ENCODE measurements around the gene CLCN4. TPM values are rescaled to one million over a fixed set of nuclear protein-coding genes. Genes with fewer than 3 reads are reported as not detected.

The CLCN4 gene
- total RNA-seq, 1 experiment from 2014 or later, result 3.6 TPM

DNA sequence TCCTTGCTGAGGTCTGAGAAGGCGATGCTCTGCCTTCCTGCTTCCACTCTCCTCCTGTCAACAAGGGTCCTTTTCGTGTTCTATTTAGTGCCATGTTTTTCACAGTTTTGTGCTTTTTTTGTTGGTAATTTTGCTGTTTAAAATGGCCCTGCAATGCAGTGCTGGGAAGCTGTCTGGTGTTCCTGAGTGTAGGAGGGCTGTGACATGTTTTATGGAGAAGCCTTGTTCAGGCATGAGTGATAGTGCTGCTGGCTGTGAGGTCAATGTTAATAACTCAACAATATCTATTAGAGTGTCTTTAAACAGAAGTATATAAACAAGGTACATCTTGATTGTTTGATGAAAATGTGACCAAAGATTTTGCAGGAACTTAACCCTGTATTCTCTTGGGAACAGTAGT lies 27.6 kb downstream of the CLCN4 start:
- no peak for DNase-seq (ENCODE audit: low spot score)
- in situ Hi-C loops (cut with HindIII; ENCODE audit: low sequenced_read_pairs), result no loop called here

- in situ Hi-C loops (cut with HindIII; ENCODE audit: low sequenced_read_pairs), result no loop called here
- DNase-seq (ENCODE audit: low spot score), result no peak
These were observed 29.6 kb downstream of the CLCN4 start for GRCh38 chrX:10186355-10186754.

DNA sequence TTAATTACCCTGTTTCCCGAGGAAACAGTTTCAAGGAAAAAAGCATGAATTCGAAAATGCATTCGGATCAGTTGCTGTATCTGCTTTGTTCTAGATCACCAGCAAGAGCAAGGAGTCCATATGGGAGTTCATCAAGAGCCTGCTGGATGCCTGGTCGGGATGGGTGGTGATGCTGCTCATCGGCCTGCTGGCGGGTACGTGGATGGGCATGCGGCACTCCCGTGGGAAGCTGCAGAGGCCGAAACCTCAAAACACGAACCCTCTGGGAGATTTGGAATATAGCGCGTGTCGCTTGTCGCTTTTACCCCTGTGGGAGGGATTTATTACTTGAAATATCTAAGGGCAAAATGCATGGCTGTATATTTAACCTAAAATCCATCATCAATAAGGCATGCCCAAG lies 30.6 kb downstream of the CLCN4 start:
- DNase-seq (ENCODE audit: low spot score), result no peak
- in situ Hi-C loops (cut with HindIII; ENCODE audit: low sequenced_read_pairs), result no loop called here

- in situ Hi-C loops (cut with HindIII; ENCODE audit: low sequenced_read_pairs), result no loop called here
- DNase-seq (ENCODE audit: low spot score), result peak; percentile 78
These were observed 32.8 kb downstream of the CLCN4 start for GRCh38 chrX:10189317-10190268.

DNA sequence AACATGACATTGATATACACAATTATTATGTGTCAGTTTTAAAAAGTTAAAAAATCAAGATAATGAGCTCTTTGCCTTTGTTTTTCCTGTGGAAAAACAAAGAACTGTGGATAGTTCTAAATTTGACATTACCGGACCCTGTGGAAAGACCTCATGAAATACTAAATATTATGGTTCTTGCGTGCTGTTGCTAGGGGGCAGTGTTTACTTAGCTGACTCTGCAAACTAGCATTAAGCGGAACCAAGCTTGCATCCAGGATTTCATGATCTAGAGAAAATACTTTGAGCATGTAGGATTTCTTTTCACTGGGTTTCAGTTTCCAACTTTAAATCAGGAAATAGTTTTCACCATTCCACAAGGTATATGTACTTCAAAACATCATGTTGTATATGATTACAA lies 33.6 kb downstream of the CLCN4 start:
- in situ Hi-C loops (cut with HindIII; ENCODE audit: low sequenced_read_pairs), result no loop called here
- DNase-seq (ENCODE audit: low spot score), result peak; percentile 76

DNA sequence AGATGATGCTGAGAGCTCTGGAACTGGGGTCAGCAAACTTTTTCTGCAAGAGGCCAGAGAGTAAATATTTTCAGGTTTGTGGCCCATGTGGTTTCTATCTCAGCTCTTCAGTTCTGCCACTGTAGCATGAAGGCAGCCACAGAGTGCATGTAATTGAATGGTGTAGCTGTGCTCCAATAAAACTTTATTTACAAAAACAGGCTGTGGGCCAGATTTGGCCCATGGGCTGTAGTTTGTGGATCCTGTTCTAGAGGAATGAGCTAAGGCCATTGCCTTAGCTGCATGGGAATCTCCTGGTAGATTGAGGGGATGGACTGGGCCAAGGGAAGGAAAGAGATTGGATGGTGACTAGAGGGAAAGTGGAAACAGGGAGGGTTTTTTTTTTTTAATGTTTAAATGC lies 36.8 kb downstream of the CLCN4 start:
- in situ Hi-C loops (cut with HindIII; ENCODE audit: low sequenced_read_pairs), result no loop called here
- no peak for DNase-seq (ENCODE audit: low spot score)

GRCh38 chrX:10195425-10195824 lies 38.6 kb downstream of the CLCN4 start:
- no peak for DNase-seq (ENCODE audit: low spot score)
- in situ Hi-C loops (cut with HindIII; ENCODE audit: low sequenced_read_pairs), result no loop called here

- in situ Hi-C loops (cut with HindIII; ENCODE audit: low sequenced_read_pairs), result no loop called here
- DNase-seq (ENCODE audit: low spot score), result no peak
These were observed 39.2 kb downstream of the CLCN4 start for GRCh38 chrX:10195947-10196346.

DNA sequence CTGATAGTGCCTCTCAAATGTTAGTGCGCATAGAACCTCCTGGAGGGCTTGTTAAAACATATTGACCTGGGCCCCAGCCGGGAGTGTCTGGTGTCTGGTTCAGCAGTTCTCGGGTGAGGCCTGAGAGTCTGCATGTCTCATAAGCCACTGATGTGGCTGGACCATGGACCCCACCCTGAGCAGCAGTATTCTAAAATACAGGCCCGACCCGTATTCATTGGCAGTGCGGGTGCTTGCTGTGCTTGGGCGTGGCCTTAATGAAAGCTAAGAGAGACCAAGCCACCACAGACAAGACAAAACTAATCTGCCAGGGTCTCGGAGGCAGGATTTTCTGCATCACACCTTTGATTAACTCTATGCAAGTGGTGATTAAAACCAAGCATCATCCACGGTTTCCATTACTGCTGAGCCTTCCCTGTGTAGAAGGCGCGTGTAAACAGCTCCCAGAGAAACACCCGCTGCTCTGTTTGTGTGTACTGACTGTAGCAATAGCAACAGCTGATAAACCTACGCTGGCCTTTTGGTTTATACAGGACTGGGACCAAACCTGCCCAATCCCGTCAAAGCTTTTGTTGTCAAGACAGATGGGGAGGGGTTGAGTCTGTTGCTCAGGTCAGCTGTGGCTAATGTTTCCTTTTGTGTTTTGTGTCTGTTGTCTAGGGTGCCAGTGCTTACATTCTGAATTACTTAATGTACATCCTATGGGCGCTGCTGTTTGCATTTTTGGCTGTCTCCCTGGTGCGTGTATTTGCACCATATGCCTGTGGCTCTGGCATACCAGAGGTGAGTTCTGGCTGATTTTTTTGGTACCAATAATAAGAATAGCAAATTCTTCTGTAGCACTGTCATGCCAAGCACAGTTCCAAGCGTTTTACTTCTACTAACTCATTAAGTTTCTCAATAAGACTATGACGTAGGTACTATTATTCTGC lies 40.8 kb downstream of the CLCN4 start:
- DNase-seq (ENCODE audit: low spot score), result no peak
- in situ Hi-C loops (cut with HindIII; ENCODE audit: low sequenced_read_pairs), result no loop called here

DNA sequence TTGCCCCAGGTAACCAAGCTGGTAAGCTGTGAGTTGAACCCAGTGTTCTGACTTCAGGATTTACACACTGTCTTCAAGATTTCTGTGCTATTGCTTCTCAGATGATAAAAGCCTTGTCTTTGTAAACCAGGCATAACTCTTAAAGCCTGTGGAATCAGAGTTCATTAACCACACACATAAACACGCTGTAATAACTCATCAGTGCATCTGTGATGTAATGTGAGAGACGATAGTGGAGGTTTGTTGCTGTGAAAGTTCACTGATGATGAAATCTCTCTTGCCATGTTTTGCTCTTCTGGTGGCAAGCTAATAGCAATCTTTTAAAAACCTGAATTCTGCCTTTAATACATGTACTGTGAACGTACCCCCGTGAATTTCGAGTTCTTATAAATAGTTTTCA lies 41.5 kb downstream of the CLCN4 start:
- in situ Hi-C loops (cut with HindIII; ENCODE audit: low sequenced_read_pairs), result no loop called here
- no peak for DNase-seq (ENCODE audit: low spot score)

DNA sequence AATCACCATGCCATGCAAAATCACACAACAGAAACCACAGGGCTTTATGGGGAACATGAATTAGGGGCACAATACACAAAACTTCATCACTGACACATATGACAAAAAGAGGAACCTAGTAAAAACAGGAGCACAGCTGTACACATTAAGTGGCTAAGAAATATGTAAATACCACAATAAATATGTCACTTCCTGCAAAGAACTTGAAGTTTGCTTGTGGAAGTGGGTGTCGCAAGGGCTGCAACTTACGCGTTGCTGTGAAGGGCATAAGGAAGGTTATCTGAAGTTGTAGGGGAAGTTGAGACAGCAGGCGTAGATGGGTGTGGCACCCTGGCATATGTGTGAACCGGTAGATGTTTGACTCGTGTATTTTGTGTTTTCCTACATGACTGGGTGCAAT lies 42.4 kb downstream of the CLCN4 start:
- no peak for DNase-seq (ENCODE audit: low spot score)
- in situ Hi-C loops (cut with HindIII; ENCODE audit: low sequenced_read_pairs), result no loop called here

- in situ Hi-C loops (cut with HindIII; ENCODE audit: low sequenced_read_pairs), result no loop called here
- no peak for DNase-seq (ENCODE audit: low spot score)
These were observed 46.8 kb downstream of the CLCN4 start for GRCh38 chrX:10203617-10204016.

- in situ Hi-C loops (cut with HindIII; ENCODE audit: low sequenced_read_pairs), result no loop called here
- DNase-seq (ENCODE audit: low spot score), result no peak
These were observed 49.5 kb downstream of the CLCN4 start for GRCh38 chrX:10206317-10206716.

- in situ Hi-C loops (cut with HindIII; ENCODE audit: low sequenced_read_pairs), result no loop called here
- no peak for DNase-seq (ENCODE audit: low spot score)
These were observed 51.6 kb downstream of the CLCN4 start for GRCh38 chrX:10208281-10208856.

DNA sequence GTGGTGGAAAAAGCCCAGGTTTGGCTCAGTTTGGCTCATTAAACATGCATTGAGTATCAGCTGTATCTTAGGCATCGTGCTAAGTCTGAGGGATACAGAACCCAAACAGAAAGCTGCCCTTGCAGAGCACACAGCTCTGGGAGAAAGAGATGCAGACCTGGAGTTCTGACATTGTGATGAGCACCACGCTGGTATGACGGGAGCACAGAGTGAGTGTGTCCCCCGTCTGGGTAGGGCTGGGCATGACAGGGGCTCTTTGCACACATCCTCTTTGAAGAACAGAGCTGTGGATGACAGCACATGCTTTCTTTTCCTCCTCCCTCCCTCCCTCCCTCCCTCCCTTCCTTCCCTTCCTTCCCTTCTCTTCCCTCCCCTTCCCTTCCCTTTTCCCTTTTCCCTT lies 52.2 kb downstream of the CLCN4 start:
- in situ Hi-C loops (cut with HindIII; ENCODE audit: low sequenced_read_pairs), result no loop called here
- DNase-seq (ENCODE audit: low spot score), result no peak

DNA sequence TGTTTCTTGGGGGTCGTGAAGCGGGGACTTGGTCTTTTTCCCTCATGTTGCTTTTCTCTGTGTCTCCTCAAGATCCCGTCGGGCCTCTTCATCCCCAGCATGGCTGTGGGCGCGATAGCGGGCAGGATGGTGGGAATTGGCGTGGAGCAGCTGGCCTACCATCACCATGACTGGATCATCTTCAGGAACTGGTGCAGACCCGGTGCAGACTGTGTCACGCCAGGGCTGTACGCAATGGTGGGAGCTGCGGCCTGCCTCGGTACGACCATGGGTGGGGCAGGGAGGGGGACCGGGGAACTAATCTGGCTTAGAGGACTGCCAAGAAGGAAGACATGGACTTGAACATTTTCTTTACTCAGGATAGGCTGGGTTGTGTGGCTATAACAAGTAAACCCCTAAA lies 55.6 kb downstream of the CLCN4 start:
- DNase-seq (ENCODE audit: low spot score), result no peak
- in situ Hi-C loops (cut with HindIII; ENCODE audit: low sequenced_read_pairs), result no loop called here

DNA sequence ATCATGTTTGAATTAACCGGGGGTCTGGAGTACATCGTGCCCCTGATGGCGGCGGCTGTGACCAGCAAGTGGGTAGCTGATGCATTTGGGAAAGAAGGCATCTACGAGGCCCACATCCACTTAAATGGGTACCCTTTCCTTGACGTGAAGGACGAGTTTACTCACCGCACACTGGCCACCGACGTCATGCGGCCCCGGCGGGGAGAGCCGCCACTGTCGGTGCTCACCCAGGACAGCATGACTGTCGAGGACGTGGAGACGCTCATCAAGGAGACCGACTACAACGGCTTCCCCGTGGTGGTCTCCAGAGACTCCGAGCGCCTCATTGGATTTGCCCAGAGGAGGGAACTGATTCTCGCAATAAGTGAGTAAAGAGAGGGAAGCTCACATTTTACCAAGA lies 56.9 kb downstream of the CLCN4 start:
- no peak for DNase-seq (ENCODE audit: low spot score)
- in situ Hi-C loops (cut with HindIII; ENCODE audit: low sequenced_read_pairs), result no loop called here

GRCh38 chrX:10216208-10216607 lies 59.4 kb downstream of the CLCN4 start:
- no peak for DNase-seq (ENCODE audit: low spot score)
- in situ Hi-C loops (cut with HindIII; ENCODE audit: low sequenced_read_pairs), result no loop called here

DNA sequence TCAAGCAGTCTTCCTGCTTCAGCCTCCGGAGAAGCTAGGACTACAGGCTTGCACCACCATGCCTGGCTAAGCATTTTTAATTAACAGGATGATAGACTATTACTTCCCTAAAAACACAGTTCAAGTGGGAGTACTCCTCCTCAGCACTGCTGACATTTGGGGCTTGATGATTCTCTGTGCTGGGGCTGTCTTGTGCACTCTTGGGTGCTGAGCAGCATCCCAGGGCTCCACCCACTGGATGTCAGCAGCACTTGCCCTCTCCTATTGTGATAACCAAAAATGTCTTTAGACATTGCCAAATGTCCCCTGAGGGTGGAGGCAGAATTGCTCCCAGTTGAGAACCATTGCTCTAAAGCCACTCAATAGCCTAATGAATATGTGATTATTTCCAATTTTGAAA lies 60.4 kb downstream of the CLCN4 start:
- in situ Hi-C loops (cut with HindIII; ENCODE audit: low sequenced_read_pairs), result no loop called here
- DNase-seq (ENCODE audit: low spot score), result no peak

GRCh38 chrX:10221651-10222050 lies 64.9 kb downstream of the CLCN4 start:
- in situ Hi-C loops (cut with HindIII; ENCODE audit: low sequenced_read_pairs), result no loop called here
- DNase-seq (ENCODE audit: low spot score), result no peak
